Thoracic aorta (tissue), 2 donors: ENCODE results near the gene FGFR2. TPM values are rescaled to one million over a fixed set of nuclear protein-coding genes. Genes with fewer than 3 reads are reported as not detected.

Experiments
- ATAC-seq: fragments of 150-250 bp; one replicate; pipeline ENCODE4 v1.8.0; 2017; ENCODE audit warnings: low read depth; ENCODE audit not compliant: insufficient number of reproducible peaks, low FRiP score
- DNase-seq: peaks from one replicate; pipeline ENCODE4 v3.0.0-alpha.2; 2020; ENCODE audit warnings: low spot score
- H3K27ac ChIP-seq, 2 donors: fragments of 200-600 bp; sonication (generic); 1 replicate in 1 of 2; 2 replicates in 1 of 2; pipeline ENCODE4 v1.5.1; 2016; ENCODE audit warnings: mild to moderate bottlenecking in 2 of 2, moderate library complexity in 2 of 2
- H3K27me3 ChIP-seq: fragments of 200-600 bp; sonication (generic); replicated peaks from 2 replicates; pipeline ENCODE4 v1.6.0; 2016; ENCODE audit warnings: mild to moderate bottlenecking; ENCODE audit not compliant: insufficient read depth
- H3K36me3 ChIP-seq: fragments of 200-600 bp; sonication (generic); one replicate; pipeline ENCODE4 v1.5.1; 2016
- H3K4me1 ChIP-seq, 2 donors: fragments of 200-600 bp; sonication (generic); 1 replicate in 1 of 2; 2 replicates in 1 of 2; pipeline versions ENCODE4 v1.5.1 to v1.6.0; 2016; ENCODE audit warnings: low read depth in 2 of 2, mild to moderate bottlenecking in 1 of 2; ENCODE audit not compliant: control insufficient read depth in 1 of 2
- H3K4me3 ChIP-seq: fragments of 200-600 bp; sonication (generic); 2 replicates; pipeline ENCODE4 v1.5.1; 2016; ENCODE audit warnings: mild to moderate bottlenecking
- H3K9me3 ChIP-seq: fragments of 200-600 bp; sonication (generic); 2 replicates; pipeline ENCODE4 v1.5.1; 2016
- CTCF ChIP-seq: fragments of 200-600 bp; sonication (generic); IDR thresholded peaks from one replicate; pipeline ENCODE4 v1.5.1; 2019; ENCODE audit warnings: antibody characterized with exemption
- total RNA-seq, 2 donors: library from RNA; depleted of rRNA; stranded (reverse); fragments of >200 nt; gene quantifications; one replicate each; pipeline versions ENCODE4 v1.1.0 to v1.2.3, GENCODE V29; 2016

FGFR2 gene
- total RNA-seq, 2 donors from 2014 or later, result 7.2 to 16.2 TPM

GRCh38 chr10:121452581-121452980 lies 145.7 kb downstream of the FGFR2 start:
- Histone ChIP-seq H3K4me3 (no peak overlapping the region), H3K4me1 (no peaks in the 10 kb centered on the region), H3K9me3 (no peaks in the 10 kb centered on the region), H3K36me3 (no peaks in the 10 kb centered on the region), H3K27me3 (no peaks in the 10 kb centered on the region), H3K27ac (no peak overlapping the region)
- TF ChIP-seq CTCF, result no peak
- no peak for ATAC-seq
- DNase-seq, result no peak

GRCh38 chr10:121450247-121450646 lies 148.0 kb downstream of the FGFR2 start:
- no peak for ATAC-seq
- H3K27ac ChIP-seq, result no peak overlapping the region
- no peak overlapping the region for H3K4me3 ChIP-seq
- H3K36me3 ChIP-seq, result no peaks in the 10 kb centered on the region
- no peaks in the 10 kb centered on the region for H3K4me1 ChIP-seq
- TF ChIP-seq CTCF, result no peak
- H3K9me3 ChIP-seq, result no peaks in the 10 kb centered on the region
- no peaks in the 10 kb centered on the region for H3K27me3 ChIP-seq
- DNase-seq, result no peak

GRCh38 chr10:121449482-121449924 lies 148.7 kb downstream of the FGFR2 start:
- TF ChIP-seq CTCF, result no peak
- Histone ChIP-seq H3K4me1 (no peaks in the 10 kb centered on the region), H3K4me3 (no peak overlapping the region), H3K27me3 (no peaks in the 10 kb centered on the region), H3K9me3 (no peaks in the 10 kb centered on the region), H3K36me3 (no peaks in the 10 kb centered on the region), H3K27ac (no peak overlapping the region)
- no peak for DNase-seq
- ATAC-seq, result no peak

- TF ChIP-seq CTCF, result no peak
- no peaks in the 10 kb centered on the region for H3K9me3 ChIP-seq
- H3K27ac ChIP-seq, result no peak overlapping the region
- no peak overlapping the region for H3K4me3 ChIP-seq
- ATAC-seq (no peak), DNase-seq (no peak)
- no peaks in the 10 kb centered on the region for H3K36me3 ChIP-seq
- H3K4me1 ChIP-seq, result no peaks in the 10 kb centered on the region
- no peaks in the 10 kb centered on the region for H3K27me3 ChIP-seq
Measured at GRCh38 chr10:121448766-121449421, 149.3 kb downstream of the FGFR2 start.

GRCh38 chr10:121444520-121445165 lies 153.6 kb downstream of the FGFR2 start:
- Histone ChIP-seq H3K27ac (no peak overlapping the region), H3K9me3 (no peaks in the 10 kb centered on the region), H3K27me3 (no peaks in the 10 kb centered on the region), H3K4me1 (no peaks in the 10 kb centered on the region), H3K36me3 (no peaks in the 10 kb centered on the region), H3K4me3 (no peak overlapping the region)
- no peak for DNase-seq
- ATAC-seq, result no peak
- no peak for TF ChIP-seq CTCF
